H1 (cell line): ENCODE measurements around the gene GNG7. TPM values are rescaled to one million over a fixed set of nuclear protein-coding genes. Genes with fewer than 3 reads are reported as not detected.

ENCODE experiments used
- BACH1 ChIP-seq: IDR thresholded peaks from 2 replicates; pipeline ENCODE4 v1.6.1; 2012; ENCODE audit warnings: low read length, improper control_type of control experiment
- CEBPB ChIP-seq: IDR thresholded peaks from 2 replicates; pipeline ENCODE4 v1.6.1; 2012; ENCODE audit warnings: low read depth, low read length
- JUND ChIP-seq: IDR thresholded peaks from 2 replicates; pipeline ENCODE4 v1.6.1; 2011; ENCODE audit warnings: mild to moderate bottlenecking, improper control_type of control experiment, low read length
- RAD21 ChIP-seq, 2 experiments: IDR thresholded peaks in 1 of 2; conservative IDR thresholded peaks in 1 of 2; 2 replicates each; pipeline ENCODE4 v1.6.1; 2011; ENCODE audit warnings: low read depth in 2 of 2, low read length in 2 of 2, improper control_type of control experiment in 1 of 2, inconsistent platforms in 1 of 2, mild to moderate bottlenecking in 1 of 2, moderate library complexity in 1 of 2
- TAF7 ChIP-seq: optimal IDR thresholded peaks from 2 replicates; pipeline ENCODE3; 2011; ENCODE audit warnings: low read depth, mild to moderate bottlenecking, inconsistent platforms, low read length, moderate library complexity, borderline replicate concordance
- TBP ChIP-seq: IDR thresholded peaks from 2 replicates; pipeline ENCODE4 v1.6.1; 2011; ENCODE audit warnings: low read depth, low read length, improper control_type of control experiment
- TCF12 ChIP-seq: IDR thresholded peaks from 2 replicates; pipeline ENCODE4 v1.6.1; 2011; ENCODE audit warnings: low read depth, mild to moderate bottlenecking, low read length
- USF2 ChIP-seq: IDR thresholded peaks from 2 replicates; pipeline ENCODE4 v1.6.1; 2011; ENCODE audit warnings: low read length, improper control_type of control experiment
- polyA plus RNA-seq, 7 experiments: library from polyadenylated mRNA; depleted of rRNA in 3 of 7; stranded (reverse) in 5 of 7; unstranded in 2 of 7; fragments of >200 nt in 5 of 7; fragments of 200-250 nt in 2 of 7; gene quantifications; 1 replicate in 5 of 7; 2 replicates in 1 of 7; 4 replicates in 1 of 7; pipeline versions ENCODE4 v1.2.1 to v1.2.3, GENCODE V29; 2011 to 2013; ENCODE audit warnings: missing spikeins in 2 of 7, mixed read lengths in 2 of 7
- total RNA-seq: library from RNA; stranded (reverse); fragmentation: NEBNext Ultra II Directional; extraction: Animal tissue kit (Norgen Biotek cat#: 25700); gene quantifications from 2 replicates; pipeline ENCODE4 v1.2.1, GENCODE V29; 2021
- TF ChIP-seq, protein P1 (sequence below): fragments of 300-600 bp; sonication (generic); IDR thresholded peaks from 2 replicates; pipeline ENCODE4 v1.7.1; 2012; ENCODE audit warnings: low read length, moderate library complexity, mild to moderate bottlenecking, inconsistent platforms; ENCODE audit not compliant: insufficient replicate concordance

The GNG7 gene
- total and polyA plus RNA-seq, 2 of the 8 experiments (the other 6 are each of a cell fraction or from before 2014, with no cell fraction given) = 2.8 to 7.8 TPM

DNA sequence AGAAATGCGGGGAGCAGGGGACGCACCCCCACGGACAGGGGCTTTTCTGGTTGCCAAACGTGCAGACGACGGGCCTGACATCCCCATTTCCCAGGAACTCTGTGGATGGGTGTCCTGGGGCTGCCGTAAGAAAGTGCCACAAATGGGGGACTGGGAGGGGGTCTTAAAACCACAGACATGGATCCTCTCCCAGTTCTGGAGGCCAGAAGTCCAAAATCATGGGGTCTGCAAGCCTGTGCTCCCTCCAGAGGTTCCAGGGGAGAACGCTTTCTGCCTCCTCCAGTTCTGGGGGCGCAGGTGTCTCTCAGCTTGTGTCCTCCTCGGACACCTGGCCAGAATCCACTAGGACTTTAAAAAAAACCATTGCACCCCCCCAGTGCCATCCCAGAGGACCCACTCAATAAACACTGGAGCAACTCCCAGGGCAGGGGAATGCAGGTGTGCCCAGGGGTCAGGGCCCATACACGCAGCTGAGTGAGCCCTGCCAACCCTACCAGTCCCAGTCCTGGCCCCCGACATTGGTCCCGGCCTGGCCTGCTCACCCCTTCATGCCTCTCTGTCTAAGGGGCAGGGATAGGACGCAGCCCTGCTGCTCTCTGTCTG, 122.7 kb downstream of the GNG7 start (continued):
- TF ChIP-seq, protein P1, sequence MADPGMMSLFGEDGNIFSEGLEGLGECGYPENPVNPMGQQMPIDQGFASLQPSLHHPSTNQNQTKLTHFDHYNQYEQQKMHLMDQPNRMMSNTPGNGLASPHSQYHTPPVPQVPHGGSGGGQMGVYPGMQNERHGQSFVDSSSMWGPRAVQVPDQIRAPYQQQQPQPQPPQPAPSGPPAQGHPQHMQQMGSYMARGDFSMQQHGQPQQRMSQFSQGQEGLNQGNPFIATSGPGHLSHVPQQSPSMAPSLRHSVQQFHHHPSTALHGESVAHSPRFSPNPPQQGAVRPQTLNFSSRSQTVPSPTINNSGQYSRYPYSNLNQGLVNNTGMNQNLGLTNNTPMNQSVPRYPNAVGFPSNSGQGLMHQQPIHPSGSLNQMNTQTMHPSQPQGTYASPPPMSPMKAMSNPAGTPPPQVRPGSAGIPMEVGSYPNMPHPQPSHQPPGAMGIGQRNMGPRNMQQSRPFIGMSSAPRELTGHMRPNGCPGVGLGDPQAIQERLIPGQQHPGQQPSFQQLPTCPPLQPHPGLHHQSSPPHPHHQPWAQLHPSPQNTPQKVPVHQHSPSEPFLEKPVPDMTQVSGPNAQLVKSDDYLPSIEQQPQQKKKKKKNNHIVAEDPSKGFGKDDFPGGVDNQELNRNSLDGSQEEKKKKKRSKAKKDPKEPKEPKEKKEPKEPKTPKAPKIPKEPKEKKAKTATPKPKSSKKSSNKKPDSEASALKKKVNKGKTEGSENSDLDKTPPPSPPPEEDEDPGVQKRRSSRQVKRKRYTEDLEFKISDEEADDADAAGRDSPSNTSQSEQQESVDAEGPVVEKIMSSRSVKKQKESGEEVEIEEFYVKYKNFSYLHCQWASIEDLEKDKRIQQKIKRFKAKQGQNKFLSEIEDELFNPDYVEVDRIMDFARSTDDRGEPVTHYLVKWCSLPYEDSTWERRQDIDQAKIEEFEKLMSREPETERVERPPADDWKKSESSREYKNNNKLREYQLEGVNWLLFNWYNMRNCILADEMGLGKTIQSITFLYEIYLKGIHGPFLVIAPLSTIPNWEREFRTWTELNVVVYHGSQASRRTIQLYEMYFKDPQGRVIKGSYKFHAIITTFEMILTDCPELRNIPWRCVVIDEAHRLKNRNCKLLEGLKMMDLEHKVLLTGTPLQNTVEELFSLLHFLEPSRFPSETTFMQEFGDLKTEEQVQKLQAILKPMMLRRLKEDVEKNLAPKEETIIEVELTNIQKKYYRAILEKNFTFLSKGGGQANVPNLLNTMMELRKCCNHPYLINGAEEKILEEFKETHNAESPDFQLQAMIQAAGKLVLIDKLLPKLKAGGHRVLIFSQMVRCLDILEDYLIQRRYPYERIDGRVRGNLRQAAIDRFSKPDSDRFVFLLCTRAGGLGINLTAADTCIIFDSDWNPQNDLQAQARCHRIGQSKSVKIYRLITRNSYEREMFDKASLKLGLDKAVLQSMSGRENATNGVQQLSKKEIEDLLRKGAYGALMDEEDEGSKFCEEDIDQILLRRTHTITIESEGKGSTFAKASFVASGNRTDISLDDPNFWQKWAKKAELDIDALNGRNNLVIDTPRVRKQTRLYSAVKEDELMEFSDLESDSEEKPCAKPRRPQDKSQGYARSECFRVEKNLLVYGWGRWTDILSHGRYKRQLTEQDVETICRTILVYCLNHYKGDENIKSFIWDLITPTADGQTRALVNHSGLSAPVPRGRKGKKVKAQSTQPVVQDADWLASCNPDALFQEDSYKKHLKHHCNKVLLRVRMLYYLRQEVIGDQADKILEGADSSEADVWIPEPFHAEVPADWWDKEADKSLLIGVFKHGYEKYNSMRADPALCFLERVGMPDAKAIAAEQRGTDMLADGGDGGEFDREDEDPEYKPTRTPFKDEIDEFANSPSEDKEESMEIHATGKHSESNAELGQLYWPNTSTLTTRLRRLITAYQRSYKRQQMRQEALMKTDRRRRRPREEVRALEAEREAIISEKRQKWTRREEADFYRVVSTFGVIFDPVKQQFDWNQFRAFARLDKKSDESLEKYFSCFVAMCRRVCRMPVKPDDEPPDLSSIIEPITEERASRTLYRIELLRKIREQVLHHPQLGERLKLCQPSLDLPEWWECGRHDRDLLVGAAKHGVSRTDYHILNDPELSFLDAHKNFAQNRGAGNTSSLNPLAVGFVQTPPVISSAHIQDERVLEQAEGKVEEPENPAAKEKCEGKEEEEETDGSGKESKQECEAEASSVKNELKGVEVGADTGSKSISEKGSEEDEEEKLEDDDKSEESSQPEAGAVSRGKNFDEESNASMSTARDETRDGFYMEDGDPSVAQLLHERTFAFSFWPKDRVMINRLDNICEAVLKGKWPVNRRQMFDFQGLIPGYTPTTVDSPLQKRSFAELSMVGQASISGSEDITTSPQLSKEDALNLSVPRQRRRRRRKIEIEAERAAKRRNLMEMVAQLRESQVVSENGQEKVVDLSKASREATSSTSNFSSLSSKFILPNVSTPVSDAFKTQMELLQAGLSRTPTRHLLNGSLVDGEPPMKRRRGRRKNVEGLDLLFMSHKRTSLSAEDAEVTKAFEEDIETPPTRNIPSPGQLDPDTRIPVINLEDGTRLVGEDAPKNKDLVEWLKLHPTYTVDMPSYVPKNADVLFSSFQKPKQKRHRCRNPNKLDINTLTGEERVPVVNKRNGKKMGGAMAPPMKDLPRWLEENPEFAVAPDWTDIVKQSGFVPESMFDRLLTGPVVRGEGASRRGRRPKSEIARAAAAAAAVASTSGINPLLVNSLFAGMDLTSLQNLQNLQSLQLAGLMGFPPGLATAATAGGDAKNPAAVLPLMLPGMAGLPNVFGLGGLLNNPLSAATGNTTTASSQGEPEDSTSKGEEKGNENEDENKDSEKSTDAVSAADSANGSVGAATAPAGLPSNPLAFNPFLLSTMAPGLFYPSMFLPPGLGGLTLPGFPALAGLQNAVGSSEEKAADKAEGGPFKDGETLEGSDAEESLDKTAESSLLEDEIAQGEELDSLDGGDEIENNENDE = no peak
- TF ChIP-seq TAF7 (no peak), TBP (no peak), USF2 (no peak), RAD21 (IDR thresholded peaks at IDR 0.05 in 1 of 2, conservative IDR thresholded peaks at IDR 0.05 in 1 of 2; ENCODE audit: low read depth in 2 of 2, low read length in 2 of 2) (no peak), BACH1 (no peak), TCF12 (no peak), JUND (no peak), CEBPB (no peak)
- TF ChIP-seq, all 59 proteins: peak for 0
